Activated T-helper 9 cell treated with anti-CD3 and anti-CD28 coated beads, Interleukin-2, amount 50 U/mL, for 16 hours (primary cell): ENCODE measurements around the gene UCHL1.
"Not testable (repeated sequence)": the region's sequence is repeated elsewhere in the genome, so short reads cannot be mapped to it uniquely, and the experiment has no call there.

Experiments used
- DNase-seq: peaks from one replicate; pipeline ENCODE4 v3.0.0-alpha.2; 2020; ENCODE audit warnings: low read depth

The UCHL1 gene

GRCh38 chr4:41290479-41290878, 33.8 kb downstream of the UCHL1 start:
- no peak for DNase-seq

GRCh38 chr4:41294445-41295062, 37.8 kb downstream of the UCHL1 start:
- no peak for DNase-seq

DNA sequence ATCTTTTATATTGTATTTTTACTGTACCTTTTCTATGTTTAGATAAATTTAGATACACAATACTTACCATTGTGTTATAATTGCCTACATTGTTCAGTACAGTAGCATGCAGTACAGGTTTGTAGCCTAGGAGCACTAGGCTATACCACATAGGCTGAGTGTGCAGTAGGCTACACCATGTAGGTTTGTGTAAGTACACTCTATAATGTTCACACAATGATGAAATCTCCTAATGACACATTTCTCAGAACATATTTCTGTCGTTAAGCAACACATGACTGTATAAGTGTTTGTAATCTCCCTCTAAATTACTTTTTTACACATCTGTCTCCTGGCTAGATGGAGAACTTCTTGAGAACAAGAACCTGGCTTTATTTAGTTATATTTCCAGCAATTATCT, 40.3 kb downstream of the UCHL1 start:
- no peak for DNase-seq

GRCh38 chr4:41297832-41298231, 41.1 kb downstream of the UCHL1 start:
- DNase-seq: no peak

DNA sequence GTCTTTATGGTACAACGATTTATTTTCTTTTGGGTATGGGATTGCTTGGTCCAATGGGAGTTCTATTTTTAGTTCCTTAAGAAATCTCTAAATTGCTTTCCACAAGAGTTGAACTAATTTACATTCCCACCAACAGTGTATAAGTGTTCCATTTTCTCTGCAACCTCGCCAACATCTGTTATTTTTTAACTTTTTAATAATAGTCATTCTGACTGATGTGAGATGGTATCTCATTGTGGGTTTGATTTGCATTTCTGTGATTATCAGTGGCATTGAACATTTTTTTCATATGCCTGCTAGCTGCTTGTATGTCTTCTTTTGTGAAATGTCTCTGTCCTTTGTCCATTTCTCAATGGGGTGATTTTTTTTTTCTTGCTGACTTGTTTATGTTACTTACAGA, 42.8 kb downstream of the UCHL1 start:
- no peak for DNase-seq

DNA sequence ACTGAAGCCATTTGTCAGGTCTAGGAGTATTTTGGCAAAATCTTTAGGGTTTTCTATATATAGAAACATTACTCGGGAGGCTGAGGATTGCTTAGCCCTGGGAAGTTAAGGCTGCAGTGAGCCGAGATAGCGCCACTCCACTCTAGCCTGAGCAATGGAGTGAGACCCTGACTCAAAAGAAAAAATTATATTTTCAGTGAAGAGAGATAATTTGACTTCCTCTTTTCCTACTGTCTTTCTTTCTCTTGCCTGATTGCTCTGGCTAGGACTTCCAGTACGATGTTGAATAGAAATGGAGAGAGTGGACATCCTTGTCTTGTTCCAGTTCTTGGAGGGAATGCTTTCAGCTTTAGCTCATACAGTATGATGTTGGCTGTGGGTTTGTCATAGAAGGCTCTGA, 44.4 kb downstream of the UCHL1 start:
- no peak for DNase-seq

DNA sequence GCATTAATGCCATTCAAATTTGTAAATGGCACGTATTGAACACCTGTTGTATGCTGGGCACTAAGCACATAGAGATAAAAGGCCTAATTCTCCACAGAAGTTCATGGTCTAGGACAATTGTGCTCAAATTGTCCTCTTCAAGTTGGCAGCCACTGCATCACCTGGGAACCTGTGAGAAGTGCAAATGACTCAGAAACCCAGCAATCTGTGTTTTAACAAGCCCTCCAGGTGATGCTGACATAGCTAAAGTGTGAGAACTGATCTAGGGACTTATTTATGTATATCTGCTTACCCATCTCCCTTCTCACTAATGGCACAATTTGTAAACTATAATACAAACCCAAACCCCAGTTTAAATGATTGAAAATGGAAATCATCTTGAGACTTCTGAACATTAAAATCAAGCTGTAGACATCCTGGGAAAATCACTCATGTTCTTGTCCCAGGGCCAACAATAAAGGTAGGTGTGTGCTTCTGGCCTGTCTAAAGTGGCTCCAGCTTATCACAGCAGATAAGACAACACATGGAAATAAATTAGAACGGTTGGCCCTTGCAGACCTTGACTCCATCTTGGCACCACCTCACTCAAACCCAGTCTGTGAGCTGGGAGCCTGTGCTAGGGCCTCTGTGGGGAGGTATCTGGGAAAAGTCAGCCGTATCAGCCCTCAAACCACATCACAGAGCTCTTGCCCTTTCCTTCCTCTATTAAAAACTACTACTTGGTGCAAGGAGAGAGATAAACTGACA, 46.8 kb downstream of the UCHL1 start:
- no peak for DNase-seq

GRCh38 chr4:41304221-41304620, 47.5 kb downstream of the UCHL1 start:
- no peak for DNase-seq

- no peak for DNase-seq
Observed at GRCh38 chr4:41305476-41305875, 48.7 kb downstream of the UCHL1 start.

GRCh38 chr4:41307638-41308037, 50.9 kb downstream of the UCHL1 start:
- DNase-seq: no peak

GRCh38 chr4:41308398-41308797, 51.7 kb downstream of the UCHL1 start:
- no peak for DNase-seq

- not testable (repeated sequence) for DNase-seq
Observed at GRCh38 chr4:41315426-41315825, 58.7 kb downstream of the UCHL1 start.

- no peak for DNase-seq
Observed at GRCh38 chr4:41315862-41316261, 59.1 kb downstream of the UCHL1 start.
